ENCODE measurements around the gene RRAS.

- TF ChIP-seq CTCF (IDR thresholded peaks at IDR 0.05; ENCODE audit: insufficient read depth, low read length) (no peak), POLR2AphosphoS5 (IDR thresholded peaks at IDR 0.05; ENCODE audit: low read depth) (no peak), GABPA (IDR thresholded peaks at IDR 0.05; ENCODE audit: low read depth) (no peak)
- TF ChIP-seq, protein P1, sequence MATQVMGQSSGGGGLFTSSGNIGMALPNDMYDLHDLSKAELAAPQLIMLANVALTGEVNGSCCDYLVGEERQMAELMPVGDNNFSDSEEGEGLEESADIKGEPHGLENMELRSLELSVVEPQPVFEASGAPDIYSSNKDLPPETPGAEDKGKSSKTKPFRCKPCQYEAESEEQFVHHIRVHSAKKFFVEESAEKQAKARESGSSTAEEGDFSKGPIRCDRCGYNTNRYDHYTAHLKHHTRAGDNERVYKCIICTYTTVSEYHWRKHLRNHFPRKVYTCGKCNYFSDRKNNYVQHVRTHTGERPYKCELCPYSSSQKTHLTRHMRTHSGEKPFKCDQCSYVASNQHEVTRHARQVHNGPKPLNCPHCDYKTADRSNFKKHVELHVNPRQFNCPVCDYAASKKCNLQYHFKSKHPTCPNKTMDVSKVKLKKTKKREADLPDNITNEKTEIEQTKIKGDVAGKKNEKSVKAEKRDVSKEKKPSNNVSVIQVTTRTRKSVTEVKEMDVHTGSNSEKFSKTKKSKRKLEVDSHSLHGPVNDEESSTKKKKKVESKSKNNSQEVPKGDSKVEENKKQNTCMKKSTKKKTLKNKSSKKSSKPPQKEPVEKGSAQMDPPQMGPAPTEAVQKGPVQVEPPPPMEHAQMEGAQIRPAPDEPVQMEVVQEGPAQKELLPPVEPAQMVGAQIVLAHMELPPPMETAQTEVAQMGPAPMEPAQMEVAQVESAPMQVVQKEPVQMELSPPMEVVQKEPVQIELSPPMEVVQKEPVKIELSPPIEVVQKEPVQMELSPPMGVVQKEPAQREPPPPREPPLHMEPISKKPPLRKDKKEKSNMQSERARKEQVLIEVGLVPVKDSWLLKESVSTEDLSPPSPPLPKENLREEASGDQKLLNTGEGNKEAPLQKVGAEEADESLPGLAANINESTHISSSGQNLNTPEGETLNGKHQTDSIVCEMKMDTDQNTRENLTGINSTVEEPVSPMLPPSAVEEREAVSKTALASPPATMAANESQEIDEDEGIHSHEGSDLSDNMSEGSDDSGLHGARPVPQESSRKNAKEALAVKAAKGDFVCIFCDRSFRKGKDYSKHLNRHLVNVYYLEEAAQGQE (IDR thresholded peaks at IDR 0.05; ENCODE audit: insufficient replicate concordance, low read depth): no peak
Measured at GRCh38 chr19:49595819-49596404, 44.0 kb downstream of the RRAS start.
